PC-9 (cell line): ENCODE results near the gene FNIP2. TPM values are rescaled to one million over a fixed set of nuclear protein-coding genes. Genes with fewer than 3 reads are reported as not detected.

ENCODE experiments used
- BruUV-seq: library from RNA; stranded (reverse); fragments of 400-500 nt; replicated peaks from 2 replicates; lab custom pipeline; 2021; lab: Mats Ljungman, UMichigan
- CTCF ChIA-PET: fragments of 300-600 bp; sonication (Branson Sonifier 250); formaldehyde crosslinking; loops from one replicate; lab custom pipeline; 2022; ENCODE audit warnings: antibody characterized with exemption; lab: Charles Lee
- POLR2A ChIA-PET: fragments of 300-600 bp; sonication (Branson Sonifier 250); formaldehyde crosslinking; loops from one replicate; lab custom pipeline; 2022; ENCODE audit warnings: antibody characterized with exemption; ENCODE audit not compliant: unreplicated experiment; lab: Charles Lee
- DNase-seq, 2 experiments: peaks; one replicate each; pipeline versions ENCODE4 v3.0.0 to v3.0.0-alpha.2; 2015 to 2022; ENCODE audit warnings: mixed read lengths in 1 of 2
- H2AFZ ChIP-seq: fragments of 200-600 bp; sonication (generic); 2 replicates; pipeline ENCODE4 v1.8.1; 2017; ENCODE audit warnings: antibody characterized with exemption
- H3F3A ChIP-seq: fragments of 200-600 bp; sonication (generic); 2 replicates; pipeline ENCODE4 v1.8.1; 2017; ENCODE audit warnings: antibody characterized with exemption, mild to moderate bottlenecking, low read depth; ENCODE audit not compliant: insufficient read depth
- H3K27ac ChIP-seq: fragments of 200-600 bp; sonication (generic); 2 replicates; pipeline ENCODE4 v1.6.1; 2016; ENCODE audit warnings: mixed run types
- H3K27me3 ChIP-seq: fragments of 200-600 bp; sonication (generic); 2 replicates; pipeline ENCODE4 v1.6.1; 2016; ENCODE audit warnings: low read depth, mixed run types; ENCODE audit not compliant: insufficient read depth
- H3K36me3 ChIP-seq: fragments of 200-600 bp; sonication (generic); 2 replicates; pipeline ENCODE4 v1.6.1; 2016; ENCODE audit warnings: low read depth, mixed run types
- H3K4me1 ChIP-seq: fragments of 200-600 bp; sonication (generic); replicated peaks from 2 replicates; pipeline ENCODE4 v1.6.1; 2016; ENCODE audit warnings: mixed run types; ENCODE audit not compliant: insufficient read depth
- H3K4me2 ChIP-seq: fragments of 200-600 bp; sonication (generic); 2 replicates; pipeline ENCODE4 v1.6.1; 2017; ENCODE audit warnings: mixed run types
- H3K4me3 ChIP-seq: fragments of 200-600 bp; sonication (generic); 2 replicates; pipeline ENCODE4 v1.6.1; 2016; ENCODE audit warnings: mixed run types
- H3K79me2 ChIP-seq: fragments of 200-600 bp; sonication (generic); 2 replicates; pipeline ENCODE4 v1.6.1; 2017; ENCODE audit warnings: low read depth, mixed run types
- H3K9me2 ChIP-seq: fragments of 200-600 bp; sonication (generic); 2 replicates; pipeline ENCODE4 v1.8.1; 2017; ENCODE audit warnings: mild to moderate bottlenecking; ENCODE audit not compliant: insufficient read depth
- H3K9me3 ChIP-seq: fragments of 200-600 bp; sonication (generic); 2 replicates; pipeline ENCODE4 v1.8.1; 2016; ENCODE audit warnings: low read depth; ENCODE audit not compliant: insufficient read depth
- H4K20me1 ChIP-seq: fragments of 200-600 bp; sonication (generic); 2 replicates; pipeline ENCODE4 v1.8.1; 2017; ENCODE audit not compliant: insufficient read depth
- CTCF ChIP-seq: fragments of 200-600 bp; sonication (generic); conservative IDR thresholded peaks from 2 replicates; pipeline ENCODE4 v1.6.1; 2017; ENCODE audit warnings: mixed run types, antibody characterized with exemption, mild to moderate bottlenecking, moderate library complexity
- EZH2 ChIP-seq: fragments of 200-600 bp; sonication (generic); IDR thresholded peaks from 2 replicates; pipeline ENCODE4 v1.8.0; 2017; ENCODE audit warnings: antibody characterized with exemption, low read depth
- intact Hi-C: fragments of 100-400 bp; cut with micrococcal nuclease; formaldehyde crosslinking; loops from one replicate; pipeline ENCODE4 v1.10.0; 2022; ENCODE audit not compliant: unreplicated experiment
- total RNA-seq: library from RNA; stranded (reverse); gene quantifications from 2 replicates; pipeline ENCODE4 v1.2.3, GENCODE V29; 2021

FNIP2 gene
- total RNA-seq, 1 experiment from 2014 or later = 2.5 TPM

DNA sequence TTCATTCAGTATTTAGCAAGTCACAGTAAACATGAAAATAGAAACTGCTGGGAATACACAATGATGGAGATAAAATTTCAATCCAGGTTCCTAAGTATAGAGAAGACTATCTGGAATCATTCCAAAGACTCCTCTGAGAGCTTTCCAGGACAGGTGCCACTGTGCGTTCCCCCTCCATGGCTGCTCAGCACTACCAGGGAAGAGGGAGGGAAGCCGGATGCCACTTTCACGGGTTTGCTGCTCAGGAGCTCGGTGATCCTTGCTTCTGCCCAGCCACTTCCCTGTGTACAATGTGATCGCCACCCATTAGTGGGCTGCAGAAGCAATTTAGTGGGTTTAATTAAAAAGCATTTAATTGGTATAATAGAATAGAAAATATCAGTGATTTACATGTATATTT lies 94.5 kb downstream of the FNIP2 start:
- no peak for TF ChIP-seq EZH2
- no peak for TF ChIP-seq CTCF
- no peaks in the 10 kb centered on the region for H3K9me3 ChIP-seq
- no peaks in the 10 kb centered on the region for H3F3A ChIP-seq
- CTCF ChIA-PET = no interaction called here
- no TSS peak for BruUV-seq
- H3K79me2 ChIP-seq = no peaks in the 10 kb centered on the region
- no peak overlapping the region for H3K27ac ChIP-seq
- intact Hi-C loops = no loop called here
- no peaks in the 10 kb centered on the region for H3K9me2 ChIP-seq
- no peak overlapping the region for H3K4me3 ChIP-seq
- H3K36me3 ChIP-seq = no peaks in the 10 kb centered on the region
- no peaks in the 10 kb centered on the region for H4K20me1 ChIP-seq
- H3K4me2 ChIP-seq = no peak overlapping the region
- DNase-seq = no peak
- POLR2A ChIA-PET = no interaction called here
- no peaks in the 10 kb centered on the region for H3K4me1 ChIP-seq
- H3K27me3 ChIP-seq = no peaks in the 10 kb centered on the region
- no peak overlapping the region for H2AFZ ChIP-seq

- no peak overlapping the region for H3K27ac ChIP-seq
- ChIA-PET POLR2A (interaction anchor here (0.6 kb wide), 1 partner anchor 52 kb away, joined by 4 read pairs; no protein-coding TSS in a partner anchor), CTCF (no interaction called here)
- H2AFZ ChIP-seq = no peak overlapping the region
- TF ChIP-seq CTCF (no peak), EZH2 (no peak)
- H3K9me3 ChIP-seq = no peaks in the 10 kb centered on the region
- H3K4me3 ChIP-seq = no peak overlapping the region
- H3K4me1 ChIP-seq = no peaks in the 10 kb centered on the region
- intact Hi-C loops = no loop called here
- BruUV-seq = no TSS peak
- H3K79me2 ChIP-seq = no peaks in the 10 kb centered on the region
- no peaks in the 10 kb centered on the region for H3K36me3 ChIP-seq
- no peaks in the 10 kb centered on the region for H3K27me3 ChIP-seq
- H4K20me1 ChIP-seq = no peaks in the 10 kb centered on the region
- H3F3A ChIP-seq = no peaks in the 10 kb centered on the region
- no peak overlapping the region for H3K4me2 ChIP-seq
- no peak for DNase-seq
- no peaks in the 10 kb centered on the region for H3K9me2 ChIP-seq
These were observed 96.8 kb downstream of the FNIP2 start for GRCh38 chr4:158865520-158866177.

- DNase-seq = no peak
- no peak overlapping the region for H2AFZ ChIP-seq
- H3F3A ChIP-seq = peaks cover 10% of the 10 kb centered on the region; the same call in 1 of the 2 replicates
- intact Hi-C loops = no loop called here
- H3K4me2 ChIP-seq = no peak overlapping the region
- no peaks in the 10 kb centered on the region for H3K36me3 ChIP-seq
- H3K27ac ChIP-seq = no peak overlapping the region
- ChIA-PET CTCF (no interaction called here), POLR2A (no interaction called here)
- no peaks in the 10 kb centered on the region for H3K79me2 ChIP-seq
- no peaks in the 10 kb centered on the region for H3K9me2 ChIP-seq
- BruUV-seq = no TSS peak
- no peak for TF ChIP-seq CTCF
- TF ChIP-seq EZH2 = no peak
- no peaks in the 10 kb centered on the region for H4K20me1 ChIP-seq
- H3K9me3 ChIP-seq = no peaks in the 10 kb centered on the region
- H3K4me1 ChIP-seq = peaks cover 16% of the 10 kb centered on the region
- H3K4me3 ChIP-seq = no peak overlapping the region
- no peaks in the 10 kb centered on the region for H3K27me3 ChIP-seq
These were observed 100.2 kb downstream of the FNIP2 start for GRCh38 chr4:158869001-158869400.
